SK-N-SH (cell line): ENCODE measurements around the gene BRD1. TPM values are rescaled to one million over a fixed set of nuclear protein-coding genes. Genes with fewer than 3 reads are reported as not detected.

Experiments
- CTCF ChIA-PET: fragments of 300-600, 350-600 bp; formaldehyde crosslinking; extraction: SDS; loops from one replicate; lab custom pipeline; 2021; lab: Yijun Ruan, JAX
- POLR2A ChIA-PET: fragments of 350-600 bp; sonication (Branson Sonifier 250); formaldehyde crosslinking; extraction: SDS; loops from one replicate; lab custom pipeline; 2020; ENCODE audit warnings: antibody characterized with exemption, inconsistent platforms; lab: Yijun Ruan, JAX
- DNase-seq: peaks from one replicate; pipeline ENCODE4 v3.0.0; 2012
- H2AFZ ChIP-seq: fragments of 200-600 bp; sonication (generic); 2 replicates; pipeline ENCODE4 v1.8.1; 2016; ENCODE audit warnings: antibody characterized with exemption, mild to moderate bottlenecking, low read depth
- H3F3A ChIP-seq: fragments of 200-600 bp; sonication (generic); replicated peaks from 2 replicates; pipeline ENCODE3; 2016; ENCODE audit warnings: antibody characterized with exemption, mild to moderate bottlenecking; ENCODE audit not compliant: insufficient read depth
- H3K27ac ChIP-seq, 2 experiments: fragments of 200-500 bp in 1 of 2; fragments of 200-600 bp in 1 of 2; sonication (Bioruptor generic) in 1 of 2; sonication (generic), shearing (Covaris generic) in 1 of 2; 2 replicates each; pipeline versions ENCODE4 v1.5.1 to v1.6.1; 2014 to 2016; ENCODE audit warnings: low read depth in 2 of 2, inconsistent platforms in 1 of 2, low read length in 1 of 2, mild to moderate bottlenecking in 1 of 2, mixed read lengths in 1 of 2
- H3K27me3 ChIP-seq: fragments of 200-600 bp; sonication (generic), shearing (Covaris generic); 2 replicates; pipeline ENCODE4 v1.6.1; 2016; ENCODE audit warnings: mixed run types; ENCODE audit not compliant: insufficient read depth
- H3K36me3 ChIP-seq, 2 experiments: fragments of 200-500 bp in 1 of 2; fragments of 200-600 bp in 1 of 2; sonication (Bioruptor generic) in 1 of 2; sonication (generic) in 1 of 2; replicated peaks in 1 of 2; 2 replicates each; pipeline versions ENCODE3 to v1.5.1; 2014 to 2016; ENCODE audit warnings: low read length in 1 of 2, mild to moderate bottlenecking in 1 of 2; ENCODE audit not compliant: insufficient read depth in 2 of 2, control insufficient read depth in 1 of 2
- H3K4me1 ChIP-seq, 2 experiments: fragments of 200-500 bp in 1 of 2; fragments of 200-600 bp in 1 of 2; sonication (Bioruptor generic) in 1 of 2; sonication (generic), shearing (Covaris generic) in 1 of 2; 2 replicates each; pipeline versions ENCODE4 v1.5.1 to v1.6.1; 2014 to 2016; ENCODE audit warnings: low read depth in 1 of 2, low read length in 1 of 2, mixed run types in 1 of 2; ENCODE audit not compliant: insufficient read depth in 2 of 2, control insufficient read depth in 1 of 2
- H3K4me2 ChIP-seq: fragments of 200-600 bp; sonication (generic), shearing (Covaris generic); 2 replicates; pipeline ENCODE4 v1.6.1; 2017; ENCODE audit warnings: mixed run types
- H3K4me3 ChIP-seq, 2 experiments: fragments of 200-500 bp in 1 of 2; fragments of 200-600 bp in 1 of 2; sonication (Bioruptor generic) in 1 of 2; sonication (generic), shearing (Covaris generic) in 1 of 2; 2 replicates each; pipeline versions ENCODE4 v1.5.1 to v1.8.1; 2014 to 2016; ENCODE audit warnings: low read depth in 2 of 2, inconsistent platforms in 1 of 2, low read length in 1 of 2, mild to moderate bottlenecking in 1 of 2, mixed read lengths in 1 of 2, moderate library complexity in 1 of 2
- H3K79me2 ChIP-seq: fragments of 200-600 bp; sonication (generic); 2 replicates; pipeline ENCODE4 v1.8.1; 2017; ENCODE audit warnings: mild to moderate bottlenecking; ENCODE audit not compliant: insufficient read depth
- H3K9ac ChIP-seq: fragments of 200-600 bp; sonication (generic); 2 replicates; pipeline ENCODE4 v1.6.1; 2017; ENCODE audit warnings: mixed run types
- H3K9me2 ChIP-seq: fragments of 200-600 bp; sonication (generic); 2 replicates; pipeline ENCODE4 v1.6.1; 2017; ENCODE audit warnings: mixed run types
- H3K9me3 ChIP-seq: fragments of 200-600 bp; sonication (generic); 2 replicates; pipeline ENCODE4 v1.6.1; 2017; ENCODE audit warnings: mixed run types, mild to moderate bottlenecking, moderate library complexity
- H4K20me1 ChIP-seq: fragments of 200-600 bp; sonication (generic); 2 replicates; pipeline ENCODE4 v1.6.1; 2017; ENCODE audit warnings: mild to moderate bottlenecking, mixed run types; ENCODE audit not compliant: insufficient read depth
- CHD2 ChIP-seq: fragments of 150-350 bp; IDR thresholded peaks from 2 replicates; pipeline ENCODE4 v1.6.1; 2018; ENCODE audit warnings: low read length; ENCODE audit not compliant: partially characterized antibody
- EP300 ChIP-seq, 2 experiments: IDR thresholded peaks; 2 replicates each; pipeline versions ENCODE4 v1.4.0 to v1.6.1; 2012; ENCODE audit warnings: borderline replicate concordance in 1 of 2, low read depth in 1 of 2, low read length in 1 of 2
- GABPA ChIP-seq: IDR thresholded peaks from 2 replicates; pipeline ENCODE4 v1.4.0; 2012; ENCODE audit warnings: low read depth, mild to moderate bottlenecking
- GATA2 ChIP-seq: sonication (generic); formaldehyde crosslinking; IDR thresholded peaks from 2 replicates; pipeline ENCODE4 v1.5.0; 2020; ENCODE audit warnings: mild to moderate bottlenecking, missing genetic modification reagents
- NFIC ChIP-seq: IDR thresholded peaks from 2 replicates; pipeline ENCODE4 v1.4.0; 2012; ENCODE audit warnings: borderline replicate concordance
- NRF1 ChIP-seq: IDR thresholded peaks from 2 replicates; pipeline ENCODE4 v1.6.1; 2012; ENCODE audit warnings: low read depth, mild to moderate bottlenecking, low read length
- POLR2AphosphoS5 ChIP-seq: IDR thresholded peaks from 2 replicates; pipeline ENCODE4 v1.6.1; 2012; ENCODE audit warnings: low read depth, low read length
- RAD21 ChIP-seq: IDR thresholded peaks from 2 replicates; pipeline ENCODE4 v1.6.1; 2012; ENCODE audit warnings: mild to moderate bottlenecking, low read length
- RCOR1 ChIP-seq: fragments of 150-350 bp; IDR thresholded peaks from 2 replicates; pipeline ENCODE4 v1.6.1; 2017; ENCODE audit warnings: antibody characterized with exemption, low read length
- RXRA ChIP-seq: IDR thresholded peaks from 2 replicates; pipeline ENCODE4 v1.4.0; 2012; ENCODE audit warnings: low read depth, mild to moderate bottlenecking, borderline replicate concordance
- SIN3A ChIP-seq: IDR thresholded peaks from 2 replicates; pipeline ENCODE4 v1.6.1; 2012; ENCODE audit warnings: low read depth, mild to moderate bottlenecking, low read length, moderate library complexity, borderline replicate concordance
- TAF1 ChIP-seq: IDR thresholded peaks from 2 replicates; pipeline ENCODE4 v1.6.1; 2012; ENCODE audit warnings: low read depth, mild to moderate bottlenecking, low read length, moderate library complexity, borderline replicate concordance
- TCF12 ChIP-seq: IDR thresholded peaks from 2 replicates; pipeline ENCODE4 v1.4.0; 2012
- WGBS: methylation state at CpG from one replicate; pipeline ENCODE4 v1.1.6; 2017; ENCODE audit warnings: low lambda C conversion rate; 5-methylcytosine and 5-hydroxymethylcytosine counted together
- polyA plus RNA-seq, 3 experiments: library from polyadenylated mRNA; depleted of rRNA; stranded (reverse); fragments of >200 nt; gene quantifications; 2 replicates each; pipeline ENCODE4 v1.2.3, GENCODE V29; 2012
- TF ChIP-seq, protein P1 (sequence below): IDR thresholded peaks from 2 replicates; pipeline ENCODE4 v1.6.1; 2012; ENCODE audit warnings: mild to moderate bottlenecking, low read depth, low read length, moderate library complexity
- TF ChIP-seq, protein P2 (sequence below): fragments of 150-350 bp; IDR thresholded peaks from 2 replicates; pipeline ENCODE4 v1.6.1; 2016; ENCODE audit warnings: mild to moderate bottlenecking, low read depth, low read length
- TF ChIP-seq, protein P3 (sequence below): IDR thresholded peaks from 2 replicates; pipeline ENCODE4 v1.4.0; 2012; ENCODE audit warnings: low read depth

Gene BRD1
- polyA plus RNA-seq, 1 of the 3 experiments (the other 2 are of a cell fraction): 10.3 TPM

DNA sequence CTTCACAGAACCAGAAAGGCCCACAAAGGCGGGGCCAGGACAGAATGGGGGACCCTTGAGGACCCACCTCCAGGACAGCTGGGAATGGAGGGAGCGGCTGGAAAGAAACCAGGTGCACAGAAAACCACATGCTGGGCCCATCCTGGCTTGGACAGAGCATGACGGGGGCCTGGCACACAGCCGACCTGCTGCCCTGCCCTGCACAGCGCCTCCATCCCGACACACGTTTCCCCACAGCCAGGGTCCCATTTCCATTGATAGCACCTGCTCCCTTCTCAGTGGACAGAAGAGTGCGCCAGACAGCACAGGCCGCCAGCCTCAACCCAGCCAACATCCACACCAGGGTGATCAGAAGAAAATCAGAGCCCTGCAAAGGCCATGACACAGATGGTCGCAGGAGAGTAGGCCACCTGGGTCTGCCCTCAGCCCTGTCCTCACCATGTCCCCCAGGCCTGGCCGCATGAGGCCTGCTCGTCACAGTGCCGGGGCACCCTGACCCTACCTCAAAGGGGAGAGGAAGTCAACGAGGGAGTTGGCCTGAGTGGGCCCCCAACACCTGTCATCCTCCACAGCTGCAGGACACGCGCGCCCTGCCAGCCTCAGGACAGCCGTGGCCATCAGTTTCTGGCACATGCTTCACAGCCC is 28.1 kb downstream of the BRD1 start:
- 98% methylated on average over 9 of the region's 18 CpGs for WGBS
- Histone ChIP-seq H3K9me2 (no peaks in the 10 kb centered on the region), H3K36me3 (peaks cover 17 to 69% of the 10 kb centered on the region in 2 experiments), H3K27ac (no peak overlapping the region), H3K9me3 (no peaks in the 10 kb centered on the region), H3K4me1 (peaks cover 0 to 8% of the 10 kb centered on the region in 2 experiments; a peak in 1 of 4 replicates), H3F3A (no peaks in the 10 kb centered on the region), H4K20me1 (peaks cover 93% of the 10 kb centered on the region), H3K79me2 (peaks cover 89% of the 10 kb centered on the region), H3K4me2 (no peak overlapping the region), H3K27me3 (no peaks in the 10 kb centered on the region), H2AFZ (no peak overlapping the region), H3K4me3 (no peak overlapping the region), H3K9ac (no peak overlapping the region)
- TF ChIP-seq RAD21 (no peak), NRF1 (no peak), RXRA (no peak), SIN3A (no peak), EP300 (IDR thresholded peaks at IDR 0.05; ENCODE audit: borderline replicate concordance in 1 of 2, low read depth in 1 of 2, low read length in 1 of 2) (no peak), GABPA (no peak), RCOR1 (no peak), TCF12 (no peak), POLR2AphosphoS5 (no peak), TAF1 (no peak), CHD2 (no peak), NFIC (no peak), GATA2 (no peak)
- TF ChIP-seq, protein P1, sequence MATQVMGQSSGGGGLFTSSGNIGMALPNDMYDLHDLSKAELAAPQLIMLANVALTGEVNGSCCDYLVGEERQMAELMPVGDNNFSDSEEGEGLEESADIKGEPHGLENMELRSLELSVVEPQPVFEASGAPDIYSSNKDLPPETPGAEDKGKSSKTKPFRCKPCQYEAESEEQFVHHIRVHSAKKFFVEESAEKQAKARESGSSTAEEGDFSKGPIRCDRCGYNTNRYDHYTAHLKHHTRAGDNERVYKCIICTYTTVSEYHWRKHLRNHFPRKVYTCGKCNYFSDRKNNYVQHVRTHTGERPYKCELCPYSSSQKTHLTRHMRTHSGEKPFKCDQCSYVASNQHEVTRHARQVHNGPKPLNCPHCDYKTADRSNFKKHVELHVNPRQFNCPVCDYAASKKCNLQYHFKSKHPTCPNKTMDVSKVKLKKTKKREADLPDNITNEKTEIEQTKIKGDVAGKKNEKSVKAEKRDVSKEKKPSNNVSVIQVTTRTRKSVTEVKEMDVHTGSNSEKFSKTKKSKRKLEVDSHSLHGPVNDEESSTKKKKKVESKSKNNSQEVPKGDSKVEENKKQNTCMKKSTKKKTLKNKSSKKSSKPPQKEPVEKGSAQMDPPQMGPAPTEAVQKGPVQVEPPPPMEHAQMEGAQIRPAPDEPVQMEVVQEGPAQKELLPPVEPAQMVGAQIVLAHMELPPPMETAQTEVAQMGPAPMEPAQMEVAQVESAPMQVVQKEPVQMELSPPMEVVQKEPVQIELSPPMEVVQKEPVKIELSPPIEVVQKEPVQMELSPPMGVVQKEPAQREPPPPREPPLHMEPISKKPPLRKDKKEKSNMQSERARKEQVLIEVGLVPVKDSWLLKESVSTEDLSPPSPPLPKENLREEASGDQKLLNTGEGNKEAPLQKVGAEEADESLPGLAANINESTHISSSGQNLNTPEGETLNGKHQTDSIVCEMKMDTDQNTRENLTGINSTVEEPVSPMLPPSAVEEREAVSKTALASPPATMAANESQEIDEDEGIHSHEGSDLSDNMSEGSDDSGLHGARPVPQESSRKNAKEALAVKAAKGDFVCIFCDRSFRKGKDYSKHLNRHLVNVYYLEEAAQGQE: no peak
- TF ChIP-seq, protein P2, sequence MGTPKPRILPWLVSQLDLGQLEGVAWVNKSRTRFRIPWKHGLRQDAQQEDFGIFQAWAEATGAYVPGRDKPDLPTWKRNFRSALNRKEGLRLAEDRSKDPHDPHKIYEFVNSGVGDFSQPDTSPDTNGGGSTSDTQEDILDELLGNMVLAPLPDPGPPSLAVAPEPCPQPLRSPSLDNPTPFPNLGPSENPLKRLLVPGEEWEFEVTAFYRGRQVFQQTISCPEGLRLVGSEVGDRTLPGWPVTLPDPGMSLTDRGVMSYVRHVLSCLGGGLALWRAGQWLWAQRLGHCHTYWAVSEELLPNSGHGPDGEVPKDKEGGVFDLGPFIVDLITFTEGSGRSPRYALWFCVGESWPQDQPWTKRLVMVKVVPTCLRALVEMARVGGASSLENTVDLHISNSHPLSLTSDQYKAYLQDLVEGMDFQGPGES: no peak
- TF ChIP-seq, protein P3, sequence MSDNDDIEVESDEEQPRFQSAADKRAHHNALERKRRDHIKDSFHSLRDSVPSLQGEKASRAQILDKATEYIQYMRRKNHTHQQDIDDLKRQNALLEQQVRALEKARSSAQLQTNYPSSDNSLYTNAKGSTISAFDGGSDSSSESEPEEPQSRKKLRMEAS: no peak
- ChIA-PET CTCF (no interaction called here), POLR2A (no interaction called here)
- no peak for DNase-seq
